HG02938 (cell line): ENCODE measurements around the gene RPUSD1.

ENCODE experiments used
- ATAC-seq: cut with Tn5 transposase; IDR thresholded peaks from one replicate; pipeline ENCODE4 v1.9.1; 2021; ENCODE audit warnings: mild to moderate bottlenecking, moderate library complexity; ENCODE audit not compliant: unreplicated experiment

Gene RPUSD1

GRCh38 chr16:819336-820043, 31.3 kb upstream of the RPUSD1 start:
- ATAC-seq = no peak

GRCh38 chr16:818592-818991, 30.4 kb upstream of the RPUSD1 start:
- no peak for ATAC-seq

GRCh38 chr16:818132-818531, 30.0 kb upstream of the RPUSD1 start:
- no peak for ATAC-seq

DNA sequence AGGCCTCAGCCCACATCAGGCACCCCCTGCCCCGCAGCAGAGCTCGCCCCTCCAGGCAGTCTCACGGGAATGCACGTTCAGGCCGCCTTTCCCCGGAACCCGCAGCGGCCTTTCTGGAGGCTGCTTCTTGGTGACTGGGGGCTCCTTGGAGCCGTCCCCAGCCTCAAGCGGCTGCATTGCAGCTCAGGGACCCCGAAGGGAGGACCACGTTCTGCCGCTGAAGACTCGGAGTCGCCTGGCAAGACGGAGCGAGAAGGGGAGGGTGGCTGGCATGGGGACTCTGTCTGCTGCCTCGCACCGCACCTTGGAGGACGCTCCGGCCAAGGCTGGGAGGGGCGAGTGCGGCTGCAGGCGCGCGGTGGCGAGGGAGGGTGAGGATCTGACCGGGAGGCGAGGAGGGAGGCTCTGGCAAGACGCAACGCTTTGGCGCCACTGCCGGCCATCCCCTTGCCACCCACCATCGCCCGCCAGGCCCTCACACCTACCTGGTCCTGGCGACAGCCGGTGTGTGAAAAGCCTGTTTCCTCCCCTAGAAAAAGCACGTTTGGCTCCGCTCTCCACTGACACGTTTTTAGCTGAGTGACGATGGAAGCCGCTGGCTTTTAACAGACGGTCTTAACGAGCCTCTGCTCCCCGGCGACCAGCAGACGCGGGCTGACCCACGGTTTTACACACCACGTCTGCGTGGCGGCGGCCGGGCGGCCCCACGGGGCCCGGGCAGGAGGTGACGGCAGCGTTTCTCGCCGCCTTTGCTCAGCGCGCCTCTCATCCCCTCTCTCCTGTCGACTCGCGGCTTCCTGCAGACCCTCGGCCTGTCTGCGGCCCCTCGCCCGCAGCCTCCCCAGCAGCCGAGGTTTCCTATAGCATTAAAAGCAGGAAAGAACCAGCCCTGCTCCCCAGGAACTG, 29.1 kb upstream of the RPUSD1 start:
- ATAC-seq = no peak

GRCh38 chr16:815861-816260, 27.7 kb upstream of the RPUSD1 start:
- no peak for ATAC-seq

- no peak for ATAC-seq
Observed at GRCh38 chr16:814974-815373, 26.8 kb upstream of the RPUSD1 start.

- ATAC-seq = no peak
Observed at GRCh38 chr16:813916-814412, 25.8 kb upstream of the RPUSD1 start.

DNA sequence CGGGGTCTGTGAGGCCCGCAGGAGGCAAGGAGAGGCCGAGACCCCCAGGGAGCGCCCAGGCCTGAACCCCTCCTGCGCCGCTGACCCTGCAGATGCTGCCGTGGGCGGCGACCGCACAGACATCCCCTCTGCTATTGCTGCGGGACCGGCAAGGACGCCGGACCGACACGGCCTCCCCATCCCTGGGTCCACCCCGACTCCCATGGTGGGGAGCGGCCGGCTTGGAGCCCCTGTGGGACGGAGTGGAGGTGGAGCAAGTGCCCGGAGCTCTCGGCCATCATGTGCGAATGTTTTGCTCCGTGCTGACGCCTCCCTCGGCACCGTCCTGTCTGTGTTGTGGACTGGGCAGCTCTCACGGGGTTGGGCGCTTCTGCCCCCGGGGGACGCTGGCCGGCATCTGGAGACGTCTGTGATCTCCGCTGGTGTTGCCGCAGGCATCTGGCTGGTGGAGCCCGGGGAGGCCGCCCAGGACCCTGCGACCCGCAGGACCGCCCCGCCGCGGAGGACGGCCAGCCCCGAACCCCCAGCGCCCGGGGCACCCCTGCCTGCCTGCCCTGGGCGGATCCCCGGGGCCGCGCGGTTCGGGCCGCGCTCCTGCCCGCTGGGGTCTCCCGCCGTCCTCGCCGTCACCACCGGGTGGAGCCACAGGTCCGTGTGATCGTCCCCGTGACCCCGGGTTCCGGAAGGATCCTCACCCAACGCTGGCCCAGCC, 25.2 kb upstream of the RPUSD1 start:
- no peak for ATAC-seq

DNA sequence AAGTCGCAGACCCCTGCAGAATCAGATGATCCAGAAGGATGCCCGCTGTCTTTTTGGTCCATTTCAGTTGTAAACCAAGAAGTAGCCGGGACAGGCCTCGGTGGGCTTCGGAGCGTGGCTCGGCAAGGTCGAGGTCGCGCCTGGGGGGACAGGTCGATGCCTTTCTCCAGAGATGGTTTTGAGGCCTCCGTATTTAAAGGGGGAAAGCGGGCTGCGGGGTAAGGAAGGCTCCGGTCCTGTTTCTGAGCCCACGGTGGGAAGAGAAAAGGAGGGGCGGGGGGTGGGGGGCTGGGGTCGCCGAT, 19.9 kb upstream of the RPUSD1 start:
- ATAC-seq = no peak

GRCh38 chr16:807347-808084, 19.3 kb upstream of the RPUSD1 start:
- ATAC-seq = peak; percentile 67

DNA sequence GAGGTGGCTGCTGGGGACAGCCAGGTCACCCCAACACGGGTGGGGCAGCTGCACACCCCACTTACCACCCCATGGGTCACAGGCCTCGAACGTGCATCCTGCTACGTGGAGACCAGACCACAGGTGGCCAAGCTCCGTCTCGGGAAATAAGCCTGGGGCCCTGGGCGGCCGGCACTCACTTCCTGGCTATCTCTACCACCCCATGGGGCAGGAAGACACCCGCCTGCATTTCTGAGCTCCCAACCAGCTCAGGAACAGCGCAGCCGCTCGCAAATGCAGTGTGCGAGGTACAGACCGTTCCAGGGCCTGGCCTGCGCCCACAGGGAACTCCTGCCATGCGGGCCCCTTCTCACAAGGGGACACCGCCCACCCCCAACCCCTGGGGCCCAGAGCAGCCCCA, 17.3 kb upstream of the RPUSD1 start:
- no peak for ATAC-seq

DNA sequence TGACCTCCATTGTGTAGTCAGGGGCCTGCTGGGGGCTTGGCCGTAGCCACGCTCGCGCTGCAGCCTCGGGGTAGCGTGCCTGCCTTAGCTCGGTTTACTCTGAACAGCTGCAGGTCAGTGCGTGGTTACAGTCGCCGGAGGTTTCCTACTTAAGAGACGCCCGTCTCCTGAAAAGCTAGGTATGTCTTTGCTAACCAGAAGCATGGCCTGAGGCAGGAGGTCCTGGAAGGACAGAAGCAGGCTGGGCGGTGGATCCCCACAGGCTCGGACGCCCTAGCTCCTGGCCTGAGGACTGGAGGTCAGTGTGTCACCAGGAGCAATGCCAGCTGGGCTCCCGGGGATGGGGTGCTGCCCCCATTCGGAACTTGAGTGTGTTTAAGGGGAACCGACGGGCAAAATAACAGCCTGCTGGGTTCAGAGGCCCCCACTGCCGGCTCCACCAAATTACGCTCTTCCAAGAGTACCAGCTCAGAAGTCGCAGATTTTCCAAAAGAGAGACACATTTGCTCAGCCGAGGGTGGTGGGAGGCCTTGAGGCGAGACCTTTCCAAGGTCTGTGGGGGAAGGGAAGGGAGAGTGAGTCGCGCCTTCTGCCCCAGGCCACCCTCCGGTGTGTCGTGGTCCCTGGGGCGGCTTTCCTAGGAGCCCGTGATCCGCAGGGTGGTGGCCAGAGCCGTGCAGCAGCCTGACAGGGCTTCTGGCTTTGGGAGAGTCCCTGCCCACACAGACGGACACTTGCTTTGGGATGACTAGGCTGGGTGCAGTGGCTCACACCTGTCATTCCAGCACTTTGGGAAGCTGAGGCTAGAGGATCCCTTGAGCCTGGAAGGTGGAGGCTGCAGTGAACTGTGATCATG, 16.2 kb upstream of the RPUSD1 start:
- no peak for ATAC-seq

GRCh38 chr16:803754-804080, 15.5 kb upstream of the RPUSD1 start:
- ATAC-seq = no peak

DNA sequence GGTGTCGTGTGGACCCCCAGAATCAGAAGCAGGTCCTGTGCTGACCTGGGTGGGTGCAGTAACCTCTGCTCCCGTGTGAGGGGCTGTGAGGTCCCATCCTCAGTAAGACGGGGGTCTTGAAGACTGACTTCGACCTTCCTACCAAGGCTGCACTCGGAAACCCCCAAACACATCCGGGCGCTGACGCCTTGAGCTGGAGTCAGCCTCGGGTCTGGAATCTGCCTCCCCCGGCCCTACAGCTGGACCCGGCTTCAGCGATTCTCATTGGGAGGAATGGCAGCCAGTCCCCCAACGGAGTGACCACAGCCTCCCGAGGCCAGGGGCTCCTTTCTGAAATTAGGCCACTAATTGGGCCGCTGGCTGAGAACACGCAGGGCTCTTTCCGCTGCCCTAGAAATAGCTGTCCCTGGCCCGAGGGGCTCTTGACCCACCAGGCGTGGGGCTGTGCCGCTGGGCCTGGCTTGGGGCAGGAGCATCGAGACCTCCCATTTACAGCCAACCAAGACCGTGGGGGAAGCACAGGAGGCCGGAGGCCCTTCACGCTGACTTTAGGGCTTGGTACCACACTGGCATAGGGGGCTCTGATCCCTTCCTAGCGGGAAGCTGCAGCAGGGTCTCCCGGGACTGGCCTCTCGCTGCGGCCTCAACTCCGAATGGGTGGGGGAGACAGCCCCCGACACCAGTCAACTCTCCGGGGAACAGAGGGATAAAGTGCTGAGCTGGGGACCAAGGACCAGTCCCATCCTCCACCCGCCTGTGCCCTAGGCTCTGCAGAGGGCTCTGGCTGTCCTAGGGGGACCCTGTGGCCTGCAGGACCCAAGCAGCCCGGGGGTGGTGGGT, 15.0 kb upstream of the RPUSD1 start:
- no peak for ATAC-seq

GRCh38 chr16:802461-802860, 14.3 kb upstream of the RPUSD1 start:
- ATAC-seq = no peak

DNA sequence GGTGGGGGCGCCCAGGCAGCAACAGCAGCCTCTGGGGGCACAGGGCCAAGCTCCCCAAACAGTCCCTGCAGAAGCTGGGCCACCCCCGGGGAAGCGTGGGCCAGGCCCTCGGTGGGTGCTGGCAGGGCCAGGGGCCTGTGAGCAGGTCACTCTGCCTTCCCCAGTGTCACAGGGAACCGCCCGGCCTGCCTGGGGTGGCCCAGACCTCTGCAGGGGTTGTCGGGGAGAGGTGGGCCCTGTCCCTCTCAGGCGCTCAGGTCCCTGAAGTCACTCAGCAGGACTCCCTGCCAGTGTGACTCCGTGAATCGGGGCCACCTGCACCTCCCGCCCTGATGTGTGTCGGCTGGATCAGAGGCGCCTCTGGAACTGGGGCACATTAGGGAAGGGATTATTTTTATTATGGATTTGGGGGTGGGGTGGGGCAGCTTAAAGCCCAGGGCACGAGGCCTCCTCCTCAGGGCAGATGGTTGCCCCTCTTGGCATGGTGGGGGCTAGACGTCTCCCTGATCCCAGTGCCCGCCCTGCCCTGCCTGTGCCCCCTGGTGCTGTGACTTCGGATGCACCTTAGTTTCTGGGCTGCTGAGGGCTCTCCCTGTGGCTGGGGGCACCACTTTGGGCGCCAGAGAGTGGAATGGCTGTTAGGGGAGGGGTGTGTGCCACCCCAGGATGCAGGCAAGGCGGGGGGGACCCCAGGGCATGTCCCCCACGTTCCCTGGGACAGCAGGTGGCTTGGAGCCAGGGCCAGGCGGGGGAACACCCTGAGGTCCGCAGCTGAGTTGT, 13.6 kb upstream of the RPUSD1 start:
- no peak for ATAC-seq

- ATAC-seq = no peak
Observed at GRCh38 chr16:800834-801511, 12.8 kb upstream of the RPUSD1 start.
